MM.1S (cell line): Measurements from ENCODE around the gene ANKS1B.
A peak's percentile ranks its signal among the peaks of the same experiment; 100 is the strongest.

Experiments used
- DNase-seq: peaks from one replicate; pipeline ENCODE4 v3.0.0-alpha.2; 2015
- H2AFZ ChIP-seq: fragments of 300-600 bp; sonication (generic); 2 replicates; pipeline ENCODE4 v1.6.0; 2016; ENCODE audit warnings: antibody characterized with exemption, low read length
- H3F3A ChIP-seq: fragments of 300-600 bp; sonication (generic); 2 replicates; pipeline ENCODE4 v1.6.1; 2016; ENCODE audit warnings: mild to moderate bottlenecking, antibody characterized with exemption, low read length, moderate library complexity, mixed read lengths; ENCODE audit not compliant: insufficient read depth
- H3K27ac ChIP-seq: fragments of 300-600 bp; sonication (generic); 2 replicates; pipeline ENCODE4 v1.5.1; 2016; ENCODE audit warnings: mild to moderate bottlenecking, low read length
- H3K27me3 ChIP-seq: fragments of 300-600 bp; sonication (generic); replicated peaks from 2 replicates; pipeline ENCODE4 v1.6.0; 2016; ENCODE audit warnings: low read length; ENCODE audit not compliant: insufficient read depth
- H3K36me3 ChIP-seq: fragments of 300-600 bp; sonication (generic); replicated peaks from 2 replicates; pipeline ENCODE4 v1.6.1; 2016; ENCODE audit warnings: mild to moderate bottlenecking, low read length, mixed read lengths; ENCODE audit not compliant: insufficient read depth
- H3K4me1 ChIP-seq: fragments of 300-600 bp; sonication (generic); 2 replicates; pipeline ENCODE4 v1.6.1; 2016; ENCODE audit warnings: low read length, mixed read lengths
- H3K4me2 ChIP-seq: fragments of 300-600 bp; sonication (generic); 2 replicates; pipeline ENCODE4 v1.6.0; 2016; ENCODE audit warnings: low read depth, low read length
- H3K4me3 ChIP-seq: fragments of 300-600 bp; sonication (generic); 2 replicates; pipeline ENCODE4 v1.5.1; 2016; ENCODE audit warnings: low read length, mixed read lengths
- H3K79me2 ChIP-seq: fragments of 300-600 bp; sonication (generic); 2 replicates; pipeline ENCODE4 v1.6.1; 2016; ENCODE audit warnings: mixed run types, low read length, mixed read lengths
- H3K9ac ChIP-seq: fragments of 300-600 bp; sonication (generic); 2 replicates; pipeline ENCODE4 v1.6.1; 2016; ENCODE audit warnings: low read length, mixed read lengths
- H3K9me2 ChIP-seq: fragments of 300-600 bp; sonication (generic); replicated peaks from 2 replicates; pipeline ENCODE4 v1.6.1; 2016; ENCODE audit warnings: mild to moderate bottlenecking, low read length, mixed read lengths; ENCODE audit not compliant: insufficient read depth
- H3K9me3 ChIP-seq: fragments of 300-600 bp; sonication (generic); replicated peaks from 2 replicates; pipeline ENCODE4 v1.6.1; 2016; ENCODE audit warnings: mild to moderate bottlenecking, low read length, mixed read lengths; ENCODE audit not compliant: insufficient read depth
- H4K20me1 ChIP-seq: fragments of 300-600 bp; sonication (generic); 2 replicates; pipeline ENCODE4 v1.6.1; 2016; ENCODE audit warnings: mild to moderate bottlenecking, low read length, moderate library complexity, mixed read lengths; ENCODE audit not compliant: insufficient read depth
- CTCF ChIP-seq: fragments of 300-600 bp; sonication (generic); IDR thresholded peaks from 2 replicates; pipeline ENCODE4 v1.5.1; 2016; ENCODE audit warnings: antibody characterized with exemption, low read length, mixed read lengths
- EZH2 ChIP-seq: fragments of 300-600 bp; sonication (generic); optimal IDR thresholded peaks from 2 replicates; pipeline ENCODE3; 2017; ENCODE audit warnings: low read depth, mild to moderate bottlenecking, antibody characterized with exemption, low read length, mixed read lengths
- EZH2phosphoT487 ChIP-seq: fragments of 300-600 bp; sonication (generic); IDR thresholded peaks from 2 replicates; pipeline ENCODE4 v1.6.1; 2018; ENCODE audit warnings: antibody characterized with exemption, low read length

The ANKS1B gene

DNA sequence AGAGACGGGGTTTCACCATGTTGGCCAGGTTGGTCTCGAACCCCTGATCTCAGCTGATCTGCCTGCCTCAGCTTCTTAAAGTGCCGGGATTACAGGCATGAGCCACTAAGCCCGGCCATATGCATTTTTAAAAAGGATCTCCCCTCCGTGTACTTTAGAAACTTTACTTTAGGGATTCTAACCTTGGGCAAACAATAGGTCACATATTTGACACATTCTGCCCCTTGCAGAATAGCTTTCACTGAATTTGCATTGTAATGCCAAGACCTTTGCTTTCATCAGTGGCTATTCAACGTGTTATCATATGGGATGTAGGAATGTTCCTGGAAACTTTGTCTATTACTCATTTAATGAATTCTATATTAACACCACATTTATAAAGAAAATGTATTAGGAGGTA is 11.4 kb upstream of the ANKS1B start:
- Histone ChIP-seq H3K79me2 (no peaks in the 10 kb centered on the region), H4K20me1 (no peaks in the 10 kb centered on the region), H2AFZ (no peak overlapping the region), H3K4me1 (no peaks in the 10 kb centered on the region), H3K27me3 (no peaks in the 10 kb centered on the region), H3K9ac (no peak overlapping the region), H3F3A (no peaks in the 10 kb centered on the region), H3K9me2 (no peaks in the 10 kb centered on the region), H3K4me3 (no peak overlapping the region), H3K4me2 (no peak overlapping the region), H3K9me3 (no peaks in the 10 kb centered on the region), H3K36me3 (no peaks in the 10 kb centered on the region), H3K27ac (no peak overlapping the region)
- TF ChIP-seq CTCF (no peak), EZH2phosphoT487 (no peak), EZH2 (no peak)
- no peak for DNase-seq

GRCh38 chr12:99985631-99986030 is 895 bp upstream of the ANKS1B start:
- Histone ChIP-seq H3K27me3 (no peaks in the 10 kb centered on the region), H2AFZ (peak overlapping the region; percentile 57; the same call in 1 of the 2 replicates), H3K36me3 (no peaks in the 10 kb centered on the region), H3K79me2 (no peaks in the 10 kb centered on the region), H3K9me2 (no peaks in the 10 kb centered on the region), H3K4me1 (0 out of 2 replicates have a peak, but pooled peaks cover 3% of the 10 kb centered on the region), H3K4me3 (peak overlapping the region; percentile 66), H4K20me1 (no peaks in the 10 kb centered on the region), H3K9ac (no peak overlapping the region), H3F3A (peaks cover 4% of the 10 kb centered on the region; the same call in 1 of the 2 replicates), H3K27ac (no peak overlapping the region), H3K9me3 (no peaks in the 10 kb centered on the region), H3K4me2 (peak overlapping the region; percentile 84)
- TF ChIP-seq CTCF, result no peak
- TF ChIP-seq EZH2, result no peak
- TF ChIP-seq EZH2phosphoT487, result no peak
- DNase-seq, result no peak

GRCh38 chr12:99985129-99985570 is 414 bp upstream of the ANKS1B start:
- no peak overlapping the region for H3K27ac ChIP-seq
- peaks cover 4% of the 10 kb centered on the region; the same call in 1 of the 2 replicates for H3F3A ChIP-seq
- H3K27me3 ChIP-seq, result no peaks in the 10 kb centered on the region
- no peaks in the 10 kb centered on the region for H3K9me3 ChIP-seq
- H3K9ac ChIP-seq, result peak overlapping the region; percentile 19; the same call in 1 of the 2 replicates
- peak overlapping the region; percentile 57 for H2AFZ ChIP-seq
- no peaks in the 10 kb centered on the region for H3K9me2 ChIP-seq
- DNase-seq, result peak; percentile 52
- H3K36me3 ChIP-seq, result no peaks in the 10 kb centered on the region
- no peaks in the 10 kb centered on the region for H3K79me2 ChIP-seq
- H3K4me3 ChIP-seq, result peak overlapping the region; percentile 66
- H4K20me1 ChIP-seq, result no peaks in the 10 kb centered on the region
- TF ChIP-seq CTCF, result no peak
- no peak for TF ChIP-seq EZH2phosphoT487
- TF ChIP-seq EZH2, result no peak
- H3K4me1 ChIP-seq, result 0 out of 2 replicates have a peak, but pooled peaks cover 3% of the 10 kb centered on the region
- peak overlapping the region; percentile 84 for H3K4me2 ChIP-seq
